SK-N-SH (cell line): ENCODE data around the gene GNG14. TPM values are rescaled to one million over a fixed set of nuclear protein-coding genes. Genes with fewer than 3 reads are reported as not detected.

Source experiments
- CTCF ChIA-PET: fragments of 300-600, 350-600 bp; formaldehyde crosslinking; extraction: SDS; loops from one replicate; lab custom pipeline; 2021; lab: Yijun Ruan, JAX
- POLR2A ChIA-PET: fragments of 350-600 bp; sonication (Branson Sonifier 250); formaldehyde crosslinking; extraction: SDS; loops from one replicate; lab custom pipeline; 2020; ENCODE audit warnings: antibody characterized with exemption, inconsistent platforms; lab: Yijun Ruan, JAX
- DNase-seq: peaks from one replicate; pipeline ENCODE4 v3.0.0; 2012
- H2AFZ ChIP-seq: fragments of 200-600 bp; sonication (generic); 2 replicates; pipeline ENCODE4 v1.8.1; 2016; ENCODE audit warnings: antibody characterized with exemption, mild to moderate bottlenecking, low read depth
- H3F3A ChIP-seq: fragments of 200-600 bp; sonication (generic); replicated peaks from 2 replicates; pipeline ENCODE3; 2016; ENCODE audit warnings: antibody characterized with exemption, mild to moderate bottlenecking; ENCODE audit not compliant: insufficient read depth
- H3K27ac ChIP-seq, 2 experiments: fragments of 200-500 bp in 1 of 2; fragments of 200-600 bp in 1 of 2; sonication (Bioruptor generic) in 1 of 2; sonication (generic), shearing (Covaris generic) in 1 of 2; 2 replicates each; pipeline versions ENCODE4 v1.5.1 to v1.6.1; 2014 to 2016; ENCODE audit warnings: low read depth in 2 of 2, inconsistent platforms in 1 of 2, low read length in 1 of 2, mild to moderate bottlenecking in 1 of 2, mixed read lengths in 1 of 2
- H3K27me3 ChIP-seq: fragments of 200-600 bp; sonication (generic), shearing (Covaris generic); 2 replicates; pipeline ENCODE4 v1.6.1; 2016; ENCODE audit warnings: mixed run types; ENCODE audit not compliant: insufficient read depth
- H3K36me3 ChIP-seq, 2 experiments: fragments of 200-500 bp in 1 of 2; fragments of 200-600 bp in 1 of 2; sonication (Bioruptor generic) in 1 of 2; sonication (generic) in 1 of 2; replicated peaks in 1 of 2; 2 replicates each; pipeline versions ENCODE3 to v1.5.1; 2014 to 2016; ENCODE audit warnings: low read length in 1 of 2, mild to moderate bottlenecking in 1 of 2; ENCODE audit not compliant: insufficient read depth in 2 of 2, control insufficient read depth in 1 of 2
- H3K4me1 ChIP-seq, 2 experiments: fragments of 200-500 bp in 1 of 2; fragments of 200-600 bp in 1 of 2; sonication (Bioruptor generic) in 1 of 2; sonication (generic), shearing (Covaris generic) in 1 of 2; 2 replicates each; pipeline versions ENCODE4 v1.5.1 to v1.6.1; 2014 to 2016; ENCODE audit warnings: low read depth in 1 of 2, low read length in 1 of 2, mixed run types in 1 of 2; ENCODE audit not compliant: insufficient read depth in 2 of 2, control insufficient read depth in 1 of 2
- H3K4me2 ChIP-seq: fragments of 200-600 bp; sonication (generic), shearing (Covaris generic); 2 replicates; pipeline ENCODE4 v1.6.1; 2017; ENCODE audit warnings: mixed run types
- H3K4me3 ChIP-seq, 2 experiments: fragments of 200-500 bp in 1 of 2; fragments of 200-600 bp in 1 of 2; sonication (Bioruptor generic) in 1 of 2; sonication (generic), shearing (Covaris generic) in 1 of 2; 2 replicates each; pipeline versions ENCODE4 v1.5.1 to v1.8.1; 2014 to 2016; ENCODE audit warnings: low read depth in 2 of 2, inconsistent platforms in 1 of 2, low read length in 1 of 2, mild to moderate bottlenecking in 1 of 2, mixed read lengths in 1 of 2, moderate library complexity in 1 of 2
- H3K79me2 ChIP-seq: fragments of 200-600 bp; sonication (generic); 2 replicates; pipeline ENCODE4 v1.8.1; 2017; ENCODE audit warnings: mild to moderate bottlenecking; ENCODE audit not compliant: insufficient read depth
- H3K9ac ChIP-seq: fragments of 200-600 bp; sonication (generic); 2 replicates; pipeline ENCODE4 v1.6.1; 2017; ENCODE audit warnings: mixed run types
- H3K9me2 ChIP-seq: fragments of 200-600 bp; sonication (generic); 2 replicates; pipeline ENCODE4 v1.6.1; 2017; ENCODE audit warnings: mixed run types
- H3K9me3 ChIP-seq: fragments of 200-600 bp; sonication (generic); 2 replicates; pipeline ENCODE4 v1.6.1; 2017; ENCODE audit warnings: mixed run types, mild to moderate bottlenecking, moderate library complexity
- H4K20me1 ChIP-seq: fragments of 200-600 bp; sonication (generic); 2 replicates; pipeline ENCODE4 v1.6.1; 2017; ENCODE audit warnings: mild to moderate bottlenecking, mixed run types; ENCODE audit not compliant: insufficient read depth
- CHD2 ChIP-seq: fragments of 150-350 bp; IDR thresholded peaks from 2 replicates; pipeline ENCODE4 v1.6.1; 2018; ENCODE audit warnings: low read length; ENCODE audit not compliant: partially characterized antibody
- ELF1 ChIP-seq: IDR thresholded peaks from 2 replicates; pipeline ENCODE4 v1.4.0; 2012
- FOXJ3 ChIP-seq: sonication (generic); formaldehyde crosslinking; IDR thresholded peaks from 2 replicates; pipeline ENCODE4 v1.5.1; 2020; ENCODE audit warnings: mild to moderate bottlenecking, missing genetic modification reagents
- FOXM1 ChIP-seq: IDR thresholded peaks from 2 replicates; pipeline ENCODE4 v1.4.0; 2012; ENCODE audit warnings: low read depth, mild to moderate bottlenecking
- GABPA ChIP-seq: IDR thresholded peaks from 2 replicates; pipeline ENCODE4 v1.4.0; 2012; ENCODE audit warnings: low read depth, mild to moderate bottlenecking
- MAX ChIP-seq: IDR thresholded peaks from 2 replicates; pipeline ENCODE4 v1.4.0; 2012; ENCODE audit warnings: low read depth
- MXI1 ChIP-seq: IDR thresholded peaks from 2 replicates; pipeline ENCODE4 v1.6.1; 2012; ENCODE audit warnings: mild to moderate bottlenecking, low read depth, low read length, improper control_type of control experiment
- POLR2AphosphoS5 ChIP-seq: IDR thresholded peaks from 2 replicates; pipeline ENCODE4 v1.6.1; 2012; ENCODE audit warnings: low read depth, low read length
- RFX5 ChIP-seq: IDR thresholded peaks from 2 replicates; pipeline ENCODE4 v1.6.1; 2012; ENCODE audit warnings: mild to moderate bottlenecking, improper control_type of control experiment, low read length
- RXRA ChIP-seq: IDR thresholded peaks from 2 replicates; pipeline ENCODE4 v1.4.0; 2012; ENCODE audit warnings: low read depth, mild to moderate bottlenecking, borderline replicate concordance
- SIN3A ChIP-seq: IDR thresholded peaks from 2 replicates; pipeline ENCODE4 v1.6.1; 2012; ENCODE audit warnings: low read depth, mild to moderate bottlenecking, low read length, moderate library complexity, borderline replicate concordance
- SMC3 ChIP-seq: IDR thresholded peaks from 2 replicates; pipeline ENCODE4 v1.6.1; 2012; ENCODE audit warnings: low read depth, low read length, improper control_type of control experiment
- TAF1 ChIP-seq: IDR thresholded peaks from 2 replicates; pipeline ENCODE4 v1.6.1; 2012; ENCODE audit warnings: low read depth, mild to moderate bottlenecking, low read length, moderate library complexity, borderline replicate concordance
- USF2 ChIP-seq: fragments of 150-350 bp; IDR thresholded peaks from 2 replicates; pipeline ENCODE4 v1.6.1; 2017; ENCODE audit warnings: antibody characterized with exemption, low read length, low read depth, borderline replicate concordance
- YY1 ChIP-seq: IDR thresholded peaks from 2 replicates; pipeline ENCODE4 v1.4.0; 2012; ENCODE audit warnings: low read depth, mild to moderate bottlenecking
- WGBS: methylation state at CpG from one replicate; pipeline ENCODE4 v1.1.6; 2017; ENCODE audit warnings: low lambda C conversion rate; 5-methylcytosine and 5-hydroxymethylcytosine counted together
- polyA plus RNA-seq, 3 experiments: library from polyadenylated mRNA; depleted of rRNA; stranded (reverse); fragments of >200 nt; gene quantifications; 2 replicates each; pipeline ENCODE4 v1.2.3, GENCODE V29; 2012
- TF ChIP-seq, protein P1 (sequence below): fragments of 150-350 bp; IDR thresholded peaks from 2 replicates; pipeline ENCODE4 v1.6.1; 2016; ENCODE audit warnings: mild to moderate bottlenecking, low read depth, low read length
- TF ChIP-seq, protein P2 (sequence below): IDR thresholded peaks from 2 replicates; pipeline ENCODE4; 2012
- TF ChIP-seq, protein P3 (sequence below): IDR thresholded peaks from 2 replicates; pipeline ENCODE4 v1.4.0; 2012; ENCODE audit warnings: low read depth, borderline replicate concordance

GNG14 gene
- polyA plus RNA-seq, 1 of the 3 experiments (the other 2 are of a cell fraction) = not detected

GRCh38 chr19:12736995-12737834 lies 49.4 kb downstream of the GNG14 start, which contains the start of gene GET3:
Gene GET3 (plus strand): TSS chr19:12737497. CDS start chr19:12737506, 9 bp downstream.
- Histone ChIP-seq H3K9ac (peak within 1 kb of the TSS; percentile 81), H3K36me3 (peaks cover 6 to 11% of the 10 kb centered on the region in 2 experiments), H3K4me1 (peaks cover 9 to 28% of the 10 kb centered on the region in 2 experiments; a peak in 1 of 4 replicates), H2AFZ (peak within 1 kb of the TSS; percentile 82), H3K27me3 (no peaks in the 10 kb centered on the region), H3K4me3 (peak within 1 kb of the TSS; percentile 83 to 84), H3K4me2 (peak within 1 kb of the TSS; percentile 96), H4K20me1 (peaks cover 17% of the 10 kb centered on the region), H3K9me3 (no peaks in the 10 kb centered on the region), H3K79me2 (peaks cover 42% of the 10 kb centered on the region), H3F3A (peaks cover 20% of the 10 kb centered on the region), H3K27ac (peak within 1 kb of the TSS; percentile 84 to 96), H3K9me2 (no peaks in the 10 kb centered on the region)
- DNase-seq = peak; percentile 86
- 2% methylated on average over 20 of the region's 29 CpGs for WGBS
- CTCF ChIA-PET = interaction anchor here (0.9 to 23.9 kb wide), 8 partner anchors 9 to 65 kb away, joined by 3 to 273 read pairs (median 4); partner anchors contain the start of genes PRDX2 and THSD8
- peak; percentile 84; the same call in 1 of the 2 replicates for TF ChIP-seq RFX5
- peak; percentile 11 for TF ChIP-seq CHD2
- peak; percentile 97 for TF ChIP-seq YY1
- no peak for TF ChIP-seq FOXM1
- TF ChIP-seq, protein P1, sequence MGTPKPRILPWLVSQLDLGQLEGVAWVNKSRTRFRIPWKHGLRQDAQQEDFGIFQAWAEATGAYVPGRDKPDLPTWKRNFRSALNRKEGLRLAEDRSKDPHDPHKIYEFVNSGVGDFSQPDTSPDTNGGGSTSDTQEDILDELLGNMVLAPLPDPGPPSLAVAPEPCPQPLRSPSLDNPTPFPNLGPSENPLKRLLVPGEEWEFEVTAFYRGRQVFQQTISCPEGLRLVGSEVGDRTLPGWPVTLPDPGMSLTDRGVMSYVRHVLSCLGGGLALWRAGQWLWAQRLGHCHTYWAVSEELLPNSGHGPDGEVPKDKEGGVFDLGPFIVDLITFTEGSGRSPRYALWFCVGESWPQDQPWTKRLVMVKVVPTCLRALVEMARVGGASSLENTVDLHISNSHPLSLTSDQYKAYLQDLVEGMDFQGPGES = 0 out of 2 replicates have a peak, but pooled peaks have one; percentile 79
- peak; percentile 94 for TF ChIP-seq TAF1
- peak; percentile 84 for TF ChIP-seq USF2
- no peak for TF ChIP-seq RXRA
- TF ChIP-seq, protein P2, sequence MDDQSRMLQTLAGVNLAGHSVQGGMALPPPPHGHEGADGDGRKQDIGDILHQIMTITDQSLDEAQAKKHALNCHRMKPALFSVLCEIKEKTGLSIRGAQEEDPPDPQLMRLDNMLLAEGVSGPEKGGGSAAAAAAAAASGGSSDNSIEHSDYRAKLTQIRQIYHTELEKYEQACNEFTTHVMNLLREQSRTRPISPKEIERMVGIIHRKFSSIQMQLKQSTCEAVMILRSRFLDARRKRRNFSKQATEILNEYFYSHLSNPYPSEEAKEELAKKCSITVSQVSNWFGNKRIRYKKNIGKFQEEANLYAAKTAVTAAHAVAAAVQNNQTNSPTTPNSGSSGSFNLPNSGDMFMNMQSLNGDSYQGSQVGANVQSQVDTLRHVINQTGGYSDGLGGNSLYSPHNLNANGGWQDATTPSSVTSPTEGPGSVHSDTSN = peak; percentile 97
- peak; percentile 94 for TF ChIP-seq MXI1
- TF ChIP-seq GABPA = peak; percentile 19; the same call in 1 of the 2 replicates
- no peak for TF ChIP-seq ELF1
- TF ChIP-seq SIN3A = peak; percentile 75; the same call in 1 of the 2 replicates
- TF ChIP-seq, protein P3, sequence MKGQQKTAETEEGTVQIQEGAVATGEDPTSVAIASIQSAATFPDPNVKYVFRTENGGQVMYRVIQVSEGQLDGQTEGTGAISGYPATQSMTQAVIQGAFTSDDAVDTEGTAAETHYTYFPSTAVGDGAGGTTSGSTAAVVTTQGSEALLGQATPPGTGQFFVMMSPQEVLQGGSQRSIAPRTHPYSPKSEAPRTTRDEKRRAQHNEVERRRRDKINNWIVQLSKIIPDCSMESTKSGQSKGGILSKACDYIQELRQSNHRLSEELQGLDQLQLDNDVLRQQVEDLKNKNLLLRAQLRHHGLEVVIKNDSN = peak; percentile 96
- TF ChIP-seq POLR2AphosphoS5 = peak; percentile 82
- TF ChIP-seq MAX = peak; percentile 93
- no peak for TF ChIP-seq SMC3
- no peak for TF ChIP-seq FOXJ3 (CRISPR knock-in tag)
- POLR2A ChIA-PET = interaction anchor here (0.6 to 1.2 kb wide), 7 partner anchors 10 to 54 kb away, joined by 3 to 5 read pairs (median 3); partner anchors contain the start of gene JUNB
